Heart right ventricle (tissue), 16 donors: Measurements from ENCODE around the gene MAN2A1. TPM values are rescaled to one million over a fixed set of nuclear protein-coding genes. Genes with fewer than 3 reads are reported as not detected.

Experiments used
- ATAC-seq, 8 donors: fragments of 200-7000 bp; cut with Tn5 transposase; one replicate each; pipeline ENCODE4 v1.9.1; 2020; ENCODE audit warnings: mild to moderate bottlenecking in 8 of 8, moderate library complexity in 8 of 8, moderate number of reproducible peaks in 1 of 8
- DNase-seq, 2 donors: peaks; one replicate each; pipeline ENCODE4 v3.0.0-alpha.2; 2020
- H3K27ac ChIP-seq, 10 donors: fragments of 200-600 bp; sonication (generic) in 2 of 10; one replicate each; pipeline versions ENCODE4 v1.5.0 to v1.8.0; 2020 to 2022; ENCODE audit warnings: mild to moderate bottlenecking in 3 of 10
- H3K27me3 ChIP-seq, 7 donors: fragments of 200-600 bp; one replicate each; pipeline ENCODE4 v1.8.0; 2021 to 2022; ENCODE audit warnings: mild to moderate bottlenecking in 2 of 7
- H3K36me3 ChIP-seq, 9 donors: fragments of 200-600 bp; sonication (generic) in 1 of 9; one replicate each; pipeline versions ENCODE4 v1.5.0 to v1.8.0; 2020 to 2022; ENCODE audit warnings: mild to moderate bottlenecking in 2 of 9
- H3K4me1 ChIP-seq, 9 donors: fragments of 200-600 bp; sonication (generic) in 1 of 9; one replicate each; pipeline versions ENCODE4 v1.5.0 to v1.8.0; 2020 to 2022; ENCODE audit warnings: mild to moderate bottlenecking in 4 of 9
- H3K4me3 ChIP-seq, 10 donors: fragments of 200-600 bp; sonication (generic) in 2 of 10; one replicate each; pipeline versions ENCODE4 v1.5.0 to v1.8.0; 2020 to 2022; ENCODE audit warnings: mild to moderate bottlenecking in 7 of 10, moderate library complexity in 2 of 10
- H3K9me3 ChIP-seq, 11 donors: fragments of 200-600 bp in 10 of 11; sonication (generic) in 2 of 11; one replicate each; pipeline versions ENCODE4 v1.5.0 to v1.8.0; 2013 to 2022; ENCODE audit warnings: mild to moderate bottlenecking in 2 of 11, control low read depth in 1 of 11, moderate library complexity in 1 of 11
- WGBS, 2 donors: extraction: QIAGEN DNeasy Blood & Tissue Kit; methylation state at CpG; one replicate each; pipeline ENCODE4 v1.1.7; 2013; ENCODE audit warnings: inconsistent platforms in 1 of 2; 5-methylcytosine and 5-hydroxymethylcytosine counted together
- intact Hi-C, 10 donors: fragments of 100-400 bp; cut with DNase I; formaldehyde crosslinking; loops; one replicate each; pipeline versions ENCODE4 v1.11.1 to v1.14.2; 2022
- polyA plus RNA-seq, 2 donors: library from polyadenylated mRNA; stranded (reverse); fragments of 200-250 nt; gene quantifications; one replicate each; pipeline ENCODE4 v1.2.3, GENCODE V29; 2013
- total RNA-seq, 10 donors: library from RNA; stranded (reverse); fragmentation: NEBNext Ultra II Directional in 3 of 10; extraction: Animal tissue kit (Norgen Biotek cat#: 25700) in 3 of 10; gene quantifications; one replicate each; pipeline versions ENCODE4 v1.2.1 to v1.2.4, GENCODE V29; 2021 to 2023
- TF ChIP-seq, protein P1 (sequence below), 9 donors: fragments of 200-600 bp; sonication (generic) in 2 of 9; IDR thresholded peaks; one replicate each; pipeline versions ENCODE4 v1.5.0 to v1.8.0; 2021 to 2022; ENCODE audit warnings: antibody characterized with exemption in 9 of 9, mild to moderate bottlenecking in 5 of 9, moderate library complexity in 1 of 9
- donor health status: Arrhythmogenic right ventricular cardiomyopathy.
- donor health status: ischemic (EF 13 %, LVEDD 7.1; RV severe dilation, severe dysfunction).
- donor health status: healthy with polysubstance abuse.
- donor health status: DM: no; HTN: yes; CAD: no.
- donor health status: DM: no; HTN: no; CAD: no.
- donor health status: ischemic (EF 25% LVEDD 6.9; RV normal size, moderate dysfunction).
- donor health status: ischemic (EF 25% LVEDD 5.7; RV mildly dilated, moderate dysfunction).
- donor health status: healthy.
- donor health status: DM: yes; HTN: yes; CAD: no.
- donor health status: Ischemic cardiomyopathy.
- donor health status: ischemic (EF 35%, LVEDD 5.7; RV mildly dilated, moderate dysfunction).
- donor health status: nonischemic (EF 11% LVEDD 7.7; RV severe dilation, severe dysfunction).
- donor health status: DM: yes; HTN: yes; CAD: no.
- donor health status: PGD.
- donor health status: ischemic (EF 29% LVEDD 5.4; RV normal size, mild dysfunction).
- donor health status: nonischemic (EF 23%, LVEDD 6.1; RV moderate dilation, normal function).

MAN2A1 gene
- total and polyA plus RNA-seq, 12 donors, result 2.9 to 16.1 (median 6.5) TPM

DNA sequence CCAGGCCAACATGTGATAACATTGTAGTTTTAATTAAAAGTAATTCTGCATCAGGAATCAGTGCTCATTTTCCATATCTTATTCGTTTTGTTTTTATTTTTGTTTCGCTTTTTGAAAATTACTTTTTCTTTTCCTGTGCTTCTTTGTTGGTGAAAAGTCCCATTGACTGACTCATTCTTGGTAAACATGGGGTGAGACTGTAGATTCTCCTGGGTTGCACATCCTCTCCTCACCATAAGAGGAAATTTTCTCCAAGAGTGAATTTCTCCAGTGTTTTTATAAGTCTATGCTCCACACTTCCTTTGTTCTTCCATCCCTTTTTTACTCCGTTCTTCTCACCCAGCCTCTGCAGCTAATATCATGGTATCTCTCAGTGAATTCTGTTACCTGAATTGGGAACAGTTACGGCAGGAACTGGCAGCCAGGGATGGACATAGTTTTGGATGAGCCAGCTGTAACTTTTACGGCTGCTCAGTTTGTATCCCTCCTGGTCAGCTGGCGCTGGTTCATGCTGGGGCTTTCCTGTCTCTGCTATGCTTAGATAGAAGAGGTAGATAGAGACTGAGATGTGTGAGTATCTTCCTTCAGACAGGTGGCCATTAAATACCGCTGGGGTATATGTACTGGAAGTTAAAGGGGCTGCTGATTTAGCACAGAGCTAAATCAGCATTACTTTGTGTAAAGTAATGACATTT is 80.0 kb downstream of the MAN2A1 start:
- H3K4me3 ChIP-seq, result no peak overlapping the region
- no peak overlapping the region for H3K27ac ChIP-seq
- no peaks in the 10 kb centered on the region for H3K4me1 ChIP-seq
- ATAC-seq (no peak), DNase-seq (no peak)
- no peaks in the 10 kb centered on the region for H3K27me3 ChIP-seq
- 96% methylated on average over 7 of the region's 7 CpGs for WGBS, 2 donors
- peaks cover 0 to 63% (median 0%) of the 10 kb centered on the region in 9 donors for H3K36me3 ChIP-seq
- TF ChIP-seq, protein P1, sequence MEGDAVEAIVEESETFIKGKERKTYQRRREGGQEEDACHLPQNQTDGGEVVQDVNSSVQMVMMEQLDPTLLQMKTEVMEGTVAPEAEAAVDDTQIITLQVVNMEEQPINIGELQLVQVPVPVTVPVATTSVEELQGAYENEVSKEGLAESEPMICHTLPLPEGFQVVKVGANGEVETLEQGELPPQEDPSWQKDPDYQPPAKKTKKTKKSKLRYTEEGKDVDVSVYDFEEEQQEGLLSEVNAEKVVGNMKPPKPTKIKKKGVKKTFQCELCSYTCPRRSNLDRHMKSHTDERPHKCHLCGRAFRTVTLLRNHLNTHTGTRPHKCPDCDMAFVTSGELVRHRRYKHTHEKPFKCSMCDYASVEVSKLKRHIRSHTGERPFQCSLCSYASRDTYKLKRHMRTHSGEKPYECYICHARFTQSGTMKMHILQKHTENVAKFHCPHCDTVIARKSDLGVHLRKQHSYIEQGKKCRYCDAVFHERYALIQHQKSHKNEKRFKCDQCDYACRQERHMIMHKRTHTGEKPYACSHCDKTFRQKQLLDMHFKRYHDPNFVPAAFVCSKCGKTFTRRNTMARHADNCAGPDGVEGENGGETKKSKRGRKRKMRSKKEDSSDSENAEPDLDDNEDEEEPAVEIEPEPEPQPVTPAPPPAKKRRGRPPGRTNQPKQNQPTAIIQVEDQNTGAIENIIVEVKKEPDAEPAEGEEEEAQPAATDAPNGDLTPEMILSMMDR (IDR thresholded peaks at IDR 0.05), result no peak
- intact Hi-C loops, result no loop called here
- no peaks in the 10 kb centered on the region for H3K9me3 ChIP-seq

DNA sequence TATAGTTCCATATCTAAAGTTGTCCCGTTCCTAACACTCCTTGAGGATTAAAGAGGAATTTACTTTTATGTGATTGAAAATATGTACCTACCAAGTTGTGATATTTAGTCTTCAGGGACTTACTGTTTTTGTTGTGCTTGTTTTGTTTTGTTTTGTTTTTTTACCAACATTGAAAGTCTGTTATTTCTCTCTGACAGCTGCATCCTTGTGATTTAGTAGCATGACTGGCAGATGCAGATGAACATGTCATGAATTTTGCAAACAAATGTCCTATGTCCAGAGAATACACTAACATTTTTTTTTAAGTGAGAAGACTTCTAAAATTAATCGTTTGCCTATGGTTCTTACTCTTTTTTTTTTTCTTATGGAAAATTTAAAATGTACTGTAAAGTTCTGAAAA is 85.4 kb downstream of the MAN2A1 start:
- peaks cover 0 to 54% (median 0%) of the 10 kb centered on the region in 9 donors for H3K36me3 ChIP-seq
- DNase-seq (no peak), ATAC-seq (no peak)
- H3K4me1 ChIP-seq, result peaks cover 0 to 10% (median 5%) of the 10 kb centered on the region in 9 donors
- intact Hi-C loops, result no loop called here
- H3K27ac ChIP-seq, result no peak overlapping the region
- H3K27me3 ChIP-seq, result no peaks in the 10 kb centered on the region
- WGBS, 2 donors, result 89 to 92% methylated on average over 2 of the region's 2 CpGs
- TF ChIP-seq, protein P1 (IDR thresholded peaks at IDR 0.05), result no peak
- H3K9me3 ChIP-seq, result no peaks in the 10 kb centered on the region
- H3K4me3 ChIP-seq, result no peak overlapping the region

DNA sequence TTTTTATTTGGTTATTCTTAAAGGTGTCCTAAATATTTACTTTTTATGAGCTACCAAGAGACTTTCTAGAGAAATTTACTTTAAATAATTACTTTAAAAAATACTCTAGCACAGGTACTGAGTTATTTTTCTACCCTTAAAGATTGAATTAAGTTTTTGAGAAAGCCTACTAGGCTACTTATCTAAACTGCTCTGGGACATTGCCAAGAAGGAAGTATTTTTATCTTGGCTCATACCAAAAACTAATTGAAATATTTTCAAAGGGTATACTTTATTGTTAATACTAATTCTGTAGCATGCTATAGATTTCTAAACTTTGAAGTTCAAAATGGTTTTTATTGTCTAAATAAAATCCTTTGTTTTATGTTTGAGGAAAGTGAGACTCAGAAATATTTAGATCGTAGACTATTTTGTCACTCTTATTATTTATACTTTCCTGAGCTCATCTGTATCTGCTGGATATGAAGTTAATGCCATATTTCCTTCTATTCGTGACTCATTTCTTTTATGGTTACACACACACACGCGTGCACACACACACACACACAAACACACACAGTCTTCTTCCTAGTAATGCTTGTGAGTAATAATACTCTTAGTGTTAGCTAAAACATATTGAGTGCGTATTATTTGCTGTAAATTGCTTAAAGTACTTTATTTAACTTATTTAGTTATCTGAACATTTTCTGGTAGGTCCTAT is 89.5 kb downstream of the MAN2A1 start:
- no peak for ATAC-seq

DNA sequence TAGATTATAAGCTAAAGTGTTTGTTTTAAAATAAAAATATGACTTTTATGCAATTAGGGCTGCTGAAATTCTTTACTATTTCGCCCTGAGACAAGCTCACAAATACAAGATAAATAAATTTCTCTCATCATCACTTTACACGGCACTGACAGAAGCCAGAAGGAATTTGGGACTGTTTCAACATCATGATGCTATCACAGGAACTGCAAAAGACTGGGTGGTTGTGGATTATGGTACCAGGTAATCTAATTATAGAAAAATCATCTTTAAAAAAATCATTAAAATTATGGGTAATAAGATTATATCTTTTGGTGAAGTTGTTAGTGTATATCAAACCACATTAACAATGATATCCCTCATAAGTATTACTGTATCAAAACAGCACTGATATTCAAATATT is 95.0 kb downstream of the MAN2A1 start:
- TF ChIP-seq, protein P1 (IDR thresholded peaks at IDR 0.05), result no peak
- no peaks in the 10 kb centered on the region for H3K9me3 ChIP-seq
- intact Hi-C loops, result no loop called here
- no peak overlapping the region for H3K4me3 ChIP-seq
- WGBS, 2 donors, result 78 to 84% methylated on average over 2 of the region's 2 CpGs
- ATAC-seq, result no peak
- no peak overlapping the region for H3K27ac ChIP-seq
- DNase-seq, result no peak
- H3K36me3 ChIP-seq, result peaks cover 0 to 42% (median 0%) of the 10 kb centered on the region in 9 donors
- H3K4me1 ChIP-seq, result no peaks in the 10 kb centered on the region
- no peaks in the 10 kb centered on the region for H3K27me3 ChIP-seq

More for the DNA sequence above, 89.5 kb downstream of the MAN2A1 start:
- TF ChIP-seq, protein P1 (IDR thresholded peaks at IDR 0.05), result no peak
- H3K4me3 ChIP-seq, result no peak overlapping the region
- peaks cover 0 to 41% (median 0%) of the 10 kb centered on the region in 9 donors for H3K36me3 ChIP-seq
- no peaks in the 10 kb centered on the region for H3K27me3 ChIP-seq
- intact Hi-C loops, result no loop called here
- H3K4me1 ChIP-seq, result peaks cover 0 to 10% (median 5%) of the 10 kb centered on the region in 9 donors
- DNase-seq, result no peak
- H3K27ac ChIP-seq, result no peak overlapping the region
- 54 to 69% methylated on average over 5 of the region's 5 CpGs for WGBS, 2 donors
- H3K9me3 ChIP-seq, result no peaks in the 10 kb centered on the region
